Measurements from ENCODE around the gene TMEM183A. TPM values are rescaled to one million over a fixed set of nuclear protein-coding genes. Genes with fewer than 3 reads are reported as not detected.
"Not testable (repeated sequence)": the region's sequence is repeated elsewhere in the genome, so short reads cannot be mapped to it uniquely, and the experiment has no call there.

The TMEM183A gene
- total and polyA plus RNA-seq, 9 donors = 42.0 to 72.4 (median 46.6) TPM

GRCh38 chr1:203000217-203000944 lies 6.8 kb upstream of the TMEM183A start:
- no peak for DNase-seq
- H3K4me1 ChIP-seq (ENCODE audit: insufficient read depth) = no peaks in the 10 kb centered on the region
- TF ChIP-seq EP300 (IDR thresholded peaks at IDR 0.05) (no peak), POLR2A (IDR thresholded peaks at IDR 0.05) (no peak)
- TF ChIP-seq, protein P1, sequence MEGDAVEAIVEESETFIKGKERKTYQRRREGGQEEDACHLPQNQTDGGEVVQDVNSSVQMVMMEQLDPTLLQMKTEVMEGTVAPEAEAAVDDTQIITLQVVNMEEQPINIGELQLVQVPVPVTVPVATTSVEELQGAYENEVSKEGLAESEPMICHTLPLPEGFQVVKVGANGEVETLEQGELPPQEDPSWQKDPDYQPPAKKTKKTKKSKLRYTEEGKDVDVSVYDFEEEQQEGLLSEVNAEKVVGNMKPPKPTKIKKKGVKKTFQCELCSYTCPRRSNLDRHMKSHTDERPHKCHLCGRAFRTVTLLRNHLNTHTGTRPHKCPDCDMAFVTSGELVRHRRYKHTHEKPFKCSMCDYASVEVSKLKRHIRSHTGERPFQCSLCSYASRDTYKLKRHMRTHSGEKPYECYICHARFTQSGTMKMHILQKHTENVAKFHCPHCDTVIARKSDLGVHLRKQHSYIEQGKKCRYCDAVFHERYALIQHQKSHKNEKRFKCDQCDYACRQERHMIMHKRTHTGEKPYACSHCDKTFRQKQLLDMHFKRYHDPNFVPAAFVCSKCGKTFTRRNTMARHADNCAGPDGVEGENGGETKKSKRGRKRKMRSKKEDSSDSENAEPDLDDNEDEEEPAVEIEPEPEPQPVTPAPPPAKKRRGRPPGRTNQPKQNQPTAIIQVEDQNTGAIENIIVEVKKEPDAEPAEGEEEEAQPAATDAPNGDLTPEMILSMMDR (IDR thresholded peaks at IDR 0.05) = no peak
- intact Hi-C loops (cut with DNase I) = no loop called here
- 81 to 82% (median 81%) methylated on average over 3 of the region's 3 CpGs for WGBS, 3 donors
- no peak overlapping the region for H3K27ac ChIP-seq
- H3K36me3 ChIP-seq = no peaks in the 10 kb centered on the region
- no peaks in the 10 kb centered on the region for H3K9me3 ChIP-seq
- no peaks in the 10 kb centered on the region for H3K27me3 ChIP-seq
- H3K4me3 ChIP-seq = no peak overlapping the region

- Histone ChIP-seq H3K27me3 (no peaks in the 10 kb centered on the region), H3K9me3 (no peaks in the 10 kb centered on the region), H3K27ac (no peak overlapping the region), H3K4me1 (ENCODE audit: insufficient read depth) (no peaks in the 10 kb centered on the region), H3K4me3 (no peak overlapping the region), H3K36me3 (no peaks in the 10 kb centered on the region)
- intact Hi-C loops (cut with DNase I) = no loop called here
- 78 to 80% (median 79%) methylated on average over 9 of the region's 9 CpGs for WGBS, 3 donors
- TF ChIP-seq EP300 (IDR thresholded peaks at IDR 0.05) = no peak
- no peak for DNase-seq
These were observed 5.2 kb upstream of the TMEM183A start for GRCh38 chr1:203001986-203002385.

- Histone ChIP-seq H3K9me3 (no peaks in the 10 kb centered on the region), H3K27me3 (no peaks in the 10 kb centered on the region), H3K36me3 (no peaks in the 10 kb centered on the region), H3K4me1 (ENCODE audit: insufficient read depth) (no peaks in the 10 kb centered on the region), H3K27ac (no peak overlapping the region), H3K4me3 (no peak overlapping the region)
- WGBS, 3 donors = 60 to 73% (median 64%) methylated on average over 1 of the region's 1 CpG
- intact Hi-C loops (cut with DNase I) = no loop called here
- DNase-seq = no peak
- TF ChIP-seq, protein P1 (IDR thresholded peaks at IDR 0.05) = no peak
- TF ChIP-seq EP300 (IDR thresholded peaks at IDR 0.05) = no peak
- TF ChIP-seq POLR2A (IDR thresholded peaks at IDR 0.05) = no peak
These were observed 4.2 kb upstream of the TMEM183A start for GRCh38 chr1:203002951-203003350.

DNA sequence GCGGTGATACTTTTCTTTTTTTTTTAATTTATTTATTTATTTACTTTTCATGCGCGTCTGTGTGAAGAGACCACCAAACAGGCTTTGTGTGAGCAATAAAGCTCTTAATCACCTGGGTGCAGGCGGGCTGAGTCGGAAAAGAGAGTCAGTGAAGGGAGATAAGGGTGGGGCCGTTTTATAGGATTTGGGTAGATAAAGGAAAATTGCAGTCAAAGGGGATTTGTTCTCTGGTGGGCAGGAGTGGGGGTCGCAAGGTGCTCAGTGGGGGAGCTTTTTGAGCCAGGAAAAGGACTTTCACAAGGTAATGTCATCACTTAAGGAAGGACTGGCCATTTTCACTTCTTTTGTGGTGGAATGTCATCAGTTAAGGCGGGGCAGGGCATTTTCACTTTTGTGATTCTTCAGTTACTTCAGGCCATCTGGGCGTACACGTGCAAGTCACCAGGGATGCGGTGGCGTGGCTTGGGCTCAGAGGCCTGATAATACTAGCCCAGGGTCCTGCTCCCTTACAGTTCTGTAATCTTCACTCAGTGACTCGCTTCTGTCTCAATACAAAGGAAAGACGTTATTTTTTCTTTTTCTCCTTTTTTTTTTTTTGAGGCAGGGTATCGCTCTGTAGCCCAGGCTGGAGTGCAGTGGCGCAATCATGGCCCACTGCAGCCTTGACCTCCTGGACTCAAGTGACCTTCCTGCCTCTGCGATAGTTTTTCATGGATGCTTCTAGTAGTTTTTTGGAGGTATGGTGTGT lies 1.6 kb upstream of the TMEM183A start:
- intact Hi-C loops (cut with DNase I) = not testable (repeated sequence)

GRCh38 chr1:203009185-203009584 lies 2.0 kb downstream of the TMEM183A start:
- H3K27me3 ChIP-seq = no peaks in the 10 kb centered on the region
- TF ChIP-seq, protein P1 (IDR thresholded peaks at IDR 0.05) = no peak
- TF ChIP-seq EP300 (IDR thresholded peaks at IDR 0.05) (no peak), POLR2A (IDR thresholded peaks at IDR 0.05) (no peak)
- no peaks in the 10 kb centered on the region for H3K36me3 ChIP-seq
- H3K27ac ChIP-seq = no peak overlapping the region
- no peaks in the 10 kb centered on the region for H3K9me3 ChIP-seq
- intact Hi-C loops (cut with DNase I) = loop anchor here in 1 of 4 donors (1.0 kb wide), 1 partner anchor 13 kb away; no protein-coding TSS in a partner anchor
- DNase-seq = no peak
- H3K4me1 ChIP-seq (ENCODE audit: insufficient read depth) = peaks cover 6% of the 10 kb centered on the region
- 82% methylated on average over 3 of the region's 3 CpGs for WGBS, 3 donors
- H3K4me3 ChIP-seq = no peak overlapping the region

More for the DNA sequence above, 1.6 kb upstream of the TMEM183A start:
- not testable (repeated sequence) for H3K36me3 ChIP-seq; H3K4me1 ChIP-seq (ENCODE audit: insufficient read depth); H3K27me3 ChIP-seq; DNase-seq; H3K27ac ChIP-seq; H3K9me3 ChIP-seq; H3K4me3 ChIP-seq
- 61 to 67% (median 66%) methylated on average over 17 of the region's 17 CpGs for WGBS, 3 donors

All from ovary (tissue), 9 donors.